NCI-H1092 treated with DMSO at 0.1 percent for 48 hours (cell line): ENCODE data around the gene SPZ1.
"Not testable (repeated sequence)": the region's sequence is repeated elsewhere in the genome, so short reads cannot be mapped to it uniquely, and the experiment has no call there.

ENCODE experiments used
- DNase-seq: peaks from one replicate; lab custom pipeline; 2025; lab: John Stamatoyannopoulos, UW

SPZ1 gene, protein sequence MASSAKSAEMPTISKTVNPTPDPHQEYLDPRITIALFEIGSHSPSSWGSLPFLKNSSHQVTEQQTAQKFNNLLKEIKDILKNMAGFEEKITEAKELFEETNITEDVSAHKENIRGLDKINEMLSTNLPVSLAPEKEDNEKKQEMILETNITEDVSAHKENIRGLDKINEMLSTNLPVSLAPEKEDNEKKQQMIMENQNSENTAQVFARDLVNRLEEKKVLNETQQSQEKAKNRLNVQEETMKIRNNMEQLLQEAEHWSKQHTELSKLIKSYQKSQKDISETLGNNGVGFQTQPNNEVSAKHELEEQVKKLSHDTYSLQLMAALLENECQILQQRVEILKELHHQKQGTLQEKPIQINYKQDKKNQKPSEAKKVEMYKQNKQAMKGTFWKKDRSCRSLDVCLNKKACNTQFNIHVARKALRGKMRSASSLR

GRCh38 chr5:80319702-80320101, at the start of gene SPZ1:
TSS of gene SPZ1 (plus strand) at chr5:80320002. CDS start at chr5:80320216, 214 bp downstream.
- no peak for DNase-seq

DNA sequence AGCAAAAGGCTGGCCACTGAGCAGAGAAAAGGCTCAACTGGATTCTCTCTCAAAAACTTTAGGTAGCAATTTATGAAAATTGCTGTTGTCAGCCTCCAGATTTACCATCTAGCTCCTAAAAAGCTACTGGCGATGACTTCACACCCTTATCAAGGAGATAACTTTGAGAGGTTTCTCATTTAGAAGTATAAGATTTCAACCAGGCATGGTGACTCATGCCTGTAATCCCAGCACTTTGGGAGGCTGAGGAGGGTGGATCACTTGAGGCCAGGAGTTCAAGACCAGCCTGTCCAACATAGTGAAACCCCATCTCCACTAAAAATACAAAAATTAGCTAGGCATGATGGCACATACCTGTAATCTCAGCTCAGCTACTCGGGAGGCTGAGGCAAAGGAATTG, 49.3 kb upstream of the SPZ1 start:
- not testable (repeated sequence) for DNase-seq

- DNase-seq, result peak; percentile 10
Observed at GRCh38 chr5:80275347-80275746, 44.5 kb upstream of the SPZ1 start.

- no peak for DNase-seq
Observed at GRCh38 chr5:80276186-80276585, 43.6 kb upstream of the SPZ1 start.

GRCh38 chr5:80277191-80277590, 42.6 kb upstream of the SPZ1 start:
- no peak for DNase-seq

GRCh38 chr5:80282054-80282453, 37.7 kb upstream of the SPZ1 start:
- no peak for DNase-seq

GRCh38 chr5:80283360-80283759, 36.4 kb upstream of the SPZ1 start:
- no peak for DNase-seq

GRCh38 chr5:80284720-80285119, 35.1 kb upstream of the SPZ1 start:
- DNase-seq, result no peak

DNA sequence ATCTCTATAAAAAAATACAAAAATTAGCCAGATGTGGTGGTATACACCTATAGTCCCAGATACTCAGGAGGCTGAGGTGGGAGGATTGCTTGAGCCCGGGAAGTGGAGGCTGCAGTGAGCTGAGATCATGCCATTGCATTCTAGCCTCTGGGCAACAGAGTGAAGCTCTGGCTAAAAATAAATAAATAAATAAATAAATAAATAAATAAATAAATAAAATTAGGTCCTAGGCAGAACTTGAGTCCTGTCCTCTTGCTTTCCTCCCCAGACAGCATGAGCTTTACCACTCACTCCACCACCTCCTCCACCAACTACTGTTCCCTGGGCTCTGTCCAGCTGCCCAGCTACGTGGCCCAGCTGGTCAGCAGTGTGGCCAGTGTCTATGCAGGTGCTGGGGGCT, 31.6 kb upstream of the SPZ1 start:
- DNase-seq, result no peak

GRCh38 chr5:80289320-80289719, 30.5 kb upstream of the SPZ1 start:
- DNase-seq, result no peak

GRCh38 chr5:80291761-80292160, 28.0 kb upstream of the SPZ1 start:
- DNase-seq, result no peak

GRCh38 chr5:80296121-80296520, 23.7 kb upstream of the SPZ1 start:
- DNase-seq, result no peak

DNA sequence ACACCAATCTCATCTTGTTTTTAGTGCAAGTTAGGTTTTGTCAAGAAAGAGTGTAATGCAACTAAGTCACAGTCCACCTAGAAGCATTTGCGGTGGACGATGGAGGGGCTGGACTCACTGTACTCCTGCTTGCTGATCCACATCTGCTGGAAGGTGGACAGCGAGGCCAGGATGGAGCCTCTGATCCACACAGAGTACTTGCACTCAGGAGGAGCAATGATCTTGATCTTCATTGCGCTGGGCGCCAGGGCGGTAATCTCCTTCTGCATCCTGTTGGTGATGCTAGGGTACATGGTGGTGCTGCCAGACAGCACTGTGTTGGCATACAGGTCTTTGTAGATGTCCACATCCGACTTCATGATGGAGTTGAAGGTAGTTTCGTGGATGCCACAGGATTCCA, 20.2 kb upstream of the SPZ1 start:
- no peak for DNase-seq

GRCh38 chr5:80300125-80300524, 19.7 kb upstream of the SPZ1 start:
- no peak for DNase-seq

GRCh38 chr5:80300796-80301195, 19.0 kb upstream of the SPZ1 start:
- not testable (repeated sequence) for DNase-seq

DNA sequence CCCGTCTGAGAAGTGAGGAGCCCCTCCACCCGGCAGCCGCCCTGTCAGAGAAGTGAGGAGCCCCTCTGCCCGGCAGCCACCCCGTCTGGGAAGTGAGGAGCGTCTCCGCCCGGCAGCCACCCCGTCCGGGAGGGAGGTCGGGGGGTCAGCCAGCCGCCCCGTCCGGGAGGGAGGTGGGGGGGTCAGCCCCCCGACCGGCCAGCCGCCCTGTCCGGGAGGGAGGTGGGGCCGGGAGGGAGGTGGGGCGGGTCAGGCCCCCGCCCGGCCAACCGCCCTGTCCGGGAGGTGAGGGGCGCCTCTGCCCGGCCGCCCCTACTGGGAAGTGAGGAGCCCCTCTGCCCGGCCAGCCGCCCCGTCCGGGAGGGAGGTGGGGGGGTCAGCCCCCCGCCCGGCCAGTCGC, 18.5 kb upstream of the SPZ1 start:
- DNase-seq, result not testable (repeated sequence)

- DNase-seq, result no peak
Observed at GRCh38 chr5:80302636-80303035, 17.2 kb upstream of the SPZ1 start.

- DNase-seq, result no peak
Observed at GRCh38 chr5:80308526-80308925, 11.3 kb upstream of the SPZ1 start.

- no peak for DNase-seq
Observed at GRCh38 chr5:80309871-80310665, 9.7 kb upstream of the SPZ1 start.

- no peak for DNase-seq
Observed at GRCh38 chr5:80315244-80315643, 4.6 kb upstream of the SPZ1 start.

- DNase-seq, result peak; percentile 21
Observed at GRCh38 chr5:80318212-80318611, 1.6 kb upstream of the SPZ1 start.

DNA sequence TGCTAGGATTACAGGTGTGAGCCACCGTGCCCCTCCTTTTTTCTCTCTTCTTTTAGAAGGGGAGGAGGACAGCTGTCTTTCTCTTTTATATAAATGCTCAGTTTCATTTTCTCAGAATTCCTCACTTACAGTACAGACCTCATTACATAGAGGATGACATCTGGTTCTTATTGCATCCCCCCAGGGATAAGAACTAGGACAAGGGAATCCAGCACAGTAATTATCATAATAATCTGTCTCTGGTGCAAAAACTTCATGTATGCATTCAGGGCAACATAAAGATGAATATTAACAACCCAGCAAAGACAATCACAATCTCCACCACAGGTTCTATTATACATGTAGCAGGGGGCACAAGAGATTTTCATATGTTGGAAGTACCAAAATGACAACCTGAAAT, 5.1 kb downstream of the SPZ1 start:
- no peak for DNase-seq

DNA sequence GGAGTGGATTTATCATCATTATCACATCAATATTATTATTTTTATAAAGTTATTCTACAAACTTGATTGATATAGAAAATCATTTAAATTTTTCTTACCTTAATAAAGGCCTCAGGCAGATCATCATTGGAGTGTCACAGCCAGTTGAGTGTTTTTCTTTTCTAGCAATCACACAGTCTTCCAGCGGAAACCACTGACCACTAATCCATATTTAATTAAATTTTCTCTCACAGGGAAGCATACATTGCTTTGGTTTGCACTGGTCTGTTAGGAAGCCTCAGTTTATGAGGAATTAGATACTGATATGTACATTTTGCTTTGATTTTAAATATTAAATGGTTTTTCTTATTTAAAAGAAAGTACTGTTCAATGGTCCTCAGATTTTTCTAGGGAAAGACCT, 6.7 kb downstream of the SPZ1 start:
- DNase-seq, result no peak
